Stomach (tissue), 9 donors: Measurements from ENCODE around the gene PKD2. TPM values are rescaled to one million over a fixed set of nuclear protein-coding genes. Genes with fewer than 3 reads are reported as not detected.

Source experiments
- DNase-seq, 2 donors: peaks; one replicate each; pipeline versions ENCODE4 v3.0.0 to v3.0.0-alpha.2; 2013 to 2019
- H3K27ac ChIP-seq, 5 donors: fragments of 200-600 bp in 4 of 5; sonication (generic) in 4 of 5; one replicate each; pipeline ENCODE4 v1.5.1; 2013 to 2019; ENCODE audit warnings: mild to moderate bottlenecking in 1 of 5, moderate library complexity in 1 of 5
- H3K27me3 ChIP-seq, 3 donors: fragments of 200-600 bp; sonication (generic); one replicate each; pipeline ENCODE4 v1.5.1; 2017 to 2019; ENCODE audit warnings: mixed run types in 1 of 3
- H3K36me3 ChIP-seq, 4 donors: fragments of 200-600 bp; sonication (generic); 1 replicate in 3 of 4; 2 replicates in 1 of 4; pipeline ENCODE4 v1.5.1; 2016 to 2019
- H3K4me1 ChIP-seq, 4 donors: fragments of 200-600 bp; sonication (generic); one replicate each; pipeline ENCODE4 v1.5.1; 2016 to 2019
- H3K4me3 ChIP-seq, 4 donors: fragments of 200-600 bp; sonication (generic) in 3 of 4; one replicate each; pipeline ENCODE4 v1.5.1; 2016 to 2019; ENCODE audit warnings: mild to moderate bottlenecking in 1 of 4
- H3K9me3 ChIP-seq, 4 donors: fragments of 200-600 bp; sonication (generic); one replicate each; pipeline ENCODE4 v1.5.1; 2016 to 2019
- CTCF ChIP-seq, 7 experiments: fragments of 450-650 bp in 4 of 7; fragments of 200-600 bp in 3 of 7; sonication (generic) in 3 of 7; IDR thresholded peaks; one replicate each; pipeline ENCODE4 v1.5.1; 2016 to 2019; ENCODE audit warnings: antibody characterized with exemption in 7 of 7, control low read depth in 2 of 7, mild to moderate bottlenecking in 1 of 7
- EP300 ChIP-seq: sonication (generic); formaldehyde crosslinking; IDR thresholded peaks from one replicate; pipeline ENCODE4 v1.6.1; 2017; ENCODE audit warnings: antibody characterized with exemption
- POLR2A ChIP-seq, 4 donors: fragments of 450-650 bp; IDR thresholded peaks; one replicate each; pipeline ENCODE4 v1.6.1; 2016; ENCODE audit warnings: antibody characterized with exemption in 4 of 4, control low read depth in 2 of 4, mild to moderate bottlenecking in 1 of 4, moderate library complexity in 1 of 4
- POLR2AphosphoS5 ChIP-seq, 3 donors: sonication (generic); formaldehyde crosslinking; IDR thresholded peaks; one replicate each; pipeline ENCODE4 v1.6.1; 2016; ENCODE audit warnings: antibody characterized with exemption in 3 of 3
- WGBS, 5 donors: extraction: QIAGEN DNeasy Blood & Tissue Kit in 3 of 5; methylation state at CpG; one replicate each; pipeline versions ENCODE4 v1.1.5 to v1.1.7; 2013 to 2018; 5-methylcytosine and 5-hydroxymethylcytosine counted together
- intact Hi-C: fragments of 100-400 bp; cut with DNase I; formaldehyde crosslinking; loops from one replicate; pipeline ENCODE4 v1.15.1; 2023; ENCODE audit warnings: low total_unique reads
- polyA plus RNA-seq, 3 donors: library from polyadenylated mRNA; stranded (reverse); fragments of 200-250 nt; gene quantifications; one replicate each; pipeline ENCODE4 v1.2.3, GENCODE V29; 2013
- total RNA-seq, 5 donors: library from RNA; depleted of rRNA; stranded (reverse); fragments of >200 nt; gene quantifications; one replicate each; pipeline versions ENCODE4 v1.1.0 to v1.2.3, GENCODE V29; 2014 to 2016
- donor health status: healthy with polysubstance abuse.
- donor health status: Bipolar disorder and iron deficiency.
- donor health status: healthy.

Gene PKD2
- total and polyA plus RNA-seq, 8 donors: 4.0 to 209 (median 32.7) TPM

GRCh38 chr4:88059766-88060165, 52.3 kb downstream of the PKD2 start:
- peaks cover 3 to 79% (median 74%) of the 10 kb centered on the region in 4 donors for H3K36me3 ChIP-seq
- no peak overlapping the region for H3K4me3 ChIP-seq
- H3K9me3 ChIP-seq: no peaks in the 10 kb centered on the region
- intact Hi-C loops: no loop called here
- no peak for DNase-seq
- no peak overlapping the region for H3K27ac ChIP-seq
- 39 to 75% (median 68%) methylated on average over 2 of the region's 2 CpGs for WGBS, 5 donors
- H3K4me1 ChIP-seq: no peaks in the 10 kb centered on the region
- no peaks in the 10 kb centered on the region for H3K27me3 ChIP-seq
- TF ChIP-seq EP300 (no peak), POLR2A (IDR thresholded peaks at IDR 0.05) (no peak), POLR2AphosphoS5 (IDR thresholded peaks at IDR 0.05) (no peak), CTCF (IDR thresholded peaks at IDR 0.05) (no peak)

- intact Hi-C loops: no loop called here
- H3K4me1 ChIP-seq: no peaks in the 10 kb centered on the region
- 78 to 83% (median 81%) methylated on average over 2 of the region's 2 CpGs for WGBS, 5 donors
- no peak overlapping the region for H3K27ac ChIP-seq
- no peak overlapping the region for H3K4me3 ChIP-seq
- H3K27me3 ChIP-seq: no peaks in the 10 kb centered on the region
- H3K36me3 ChIP-seq: peaks cover 4 to 79% (median 74%) of the 10 kb centered on the region in 4 donors
- DNase-seq: no peak
- TF ChIP-seq POLR2A (IDR thresholded peaks at IDR 0.05): no peak
- no peak for TF ChIP-seq EP300
- no peak for TF ChIP-seq CTCF (IDR thresholded peaks at IDR 0.05)
- no peak for TF ChIP-seq POLR2AphosphoS5 (IDR thresholded peaks at IDR 0.05)
- H3K9me3 ChIP-seq: no peaks in the 10 kb centered on the region
Measured at GRCh38 chr4:88060431-88060830, 53.0 kb downstream of the PKD2 start.

- Histone ChIP-seq H3K27me3 (no peaks in the 10 kb centered on the region), H3K4me1 (no peaks in the 10 kb centered on the region), H3K27ac (no peak overlapping the region), H3K4me3 (no peak overlapping the region), H3K9me3 (no peaks in the 10 kb centered on the region), H3K36me3 (peaks cover 10 to 79% (median 74%) of the 10 kb centered on the region in 4 donors)
- no peak for TF ChIP-seq CTCF (IDR thresholded peaks at IDR 0.05)
- no peak for TF ChIP-seq POLR2AphosphoS5 (IDR thresholded peaks at IDR 0.05)
- TF ChIP-seq EP300: no peak
- TF ChIP-seq POLR2A (IDR thresholded peaks at IDR 0.05): no peak
- DNase-seq: no peak
- intact Hi-C loops: no loop called here
- 55 to 80% (median 62%) methylated on average over 1 of the region's 1 CpG for WGBS, 5 donors
Measured at GRCh38 chr4:88062311-88062710, 54.9 kb downstream of the PKD2 start.

- WGBS, 5 donors: 76 to 89% (median 81%) methylated on average over 1 of the region's 1 CpG
- no peaks in the 10 kb centered on the region for H3K4me1 ChIP-seq
- H3K4me3 ChIP-seq: no peak overlapping the region
- peak in 1 of 2 donors; percentile 21 for DNase-seq
- H3K36me3 ChIP-seq: peaks cover 15 to 79% (median 74%) of the 10 kb centered on the region in 4 donors
- intact Hi-C loops: no loop called here
- no peaks in the 10 kb centered on the region for H3K27me3 ChIP-seq
- no peak overlapping the region for H3K27ac ChIP-seq
- H3K9me3 ChIP-seq: peaks cover 0 to under 1% (median 0%) of the 10 kb centered on the region in 4 donors
- no peak for TF ChIP-seq EP300
Measured at GRCh38 chr4:88062843-88063242, 55.4 kb downstream of the PKD2 start.

- peaks cover 25 to 80% (median 78%) of the 10 kb centered on the region in 4 donors for H3K36me3 ChIP-seq
- H3K9me3 ChIP-seq: peaks cover 0 to 10% (median 8%) of the 10 kb centered on the region in 4 donors
- H3K4me1 ChIP-seq: no peaks in the 10 kb centered on the region
- WGBS, 5 donors: 89 to 95% (median 92%) methylated on average over 5 of the region's 5 CpGs
- no peak for DNase-seq
- no peaks in the 10 kb centered on the region for H3K27me3 ChIP-seq
- intact Hi-C loops: no loop called here
- no peak overlapping the region for H3K4me3 ChIP-seq
- TF ChIP-seq EP300: no peak
- TF ChIP-seq CTCF (IDR thresholded peaks at IDR 0.05): no peak
- TF ChIP-seq POLR2AphosphoS5 (IDR thresholded peaks at IDR 0.05): no peak
- no peak for TF ChIP-seq POLR2A (IDR thresholded peaks at IDR 0.05)
- no peak overlapping the region for H3K27ac ChIP-seq
Measured at GRCh38 chr4:88063634-88064296, 56.3 kb downstream of the PKD2 start.
